ENCODE measurements around the gene THNSL1.

Gene THNSL1

DNA sequence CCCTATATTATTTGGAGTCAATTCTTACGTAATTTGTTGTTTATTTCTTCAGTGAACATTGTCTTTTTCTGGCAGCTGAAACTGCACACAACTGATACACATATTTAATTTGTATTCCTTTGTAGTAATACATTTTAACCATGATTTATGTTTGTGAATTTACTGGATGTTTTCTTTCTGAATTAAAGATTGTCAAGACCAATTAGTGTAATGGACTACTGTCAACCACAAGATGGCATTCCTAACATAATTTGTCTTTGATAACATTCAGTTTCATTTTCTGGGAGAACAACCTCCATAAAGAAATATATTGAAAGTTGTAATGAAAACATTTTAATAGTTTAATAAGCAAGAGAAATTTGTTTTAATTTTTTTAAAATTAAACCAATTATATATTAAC lies 10.1 kb downstream of the THNSL1 start:
- H3K36me3 Mint-ChIP-seq (ENCODE audit: low read depth) = peaks cover 12% of the 10 kb centered on the region

DNA sequence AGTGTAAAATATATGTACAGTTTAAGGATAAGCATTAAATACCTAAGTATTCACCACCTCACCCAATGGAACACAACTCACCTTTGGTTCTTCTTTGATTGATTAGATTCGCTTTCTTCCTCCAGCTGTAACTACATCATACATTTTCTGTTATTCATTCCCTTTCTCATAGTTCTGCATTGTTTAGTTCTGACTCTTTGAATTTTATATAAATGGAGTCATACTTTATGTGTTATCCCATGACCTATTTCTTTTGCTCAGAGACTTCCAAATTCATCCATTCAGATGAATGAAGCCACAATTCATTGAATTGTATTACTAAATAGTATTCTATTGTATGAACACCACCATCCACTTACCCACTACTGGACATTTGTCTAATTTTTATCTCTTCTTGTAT lies 12.3 kb downstream of the THNSL1 start:
- H3K36me3 Mint-ChIP-seq (ENCODE audit: low read depth) = peaks cover 1% of the 10 kb centered on the region
- no peak overlapping the region for H3K27ac Mint-ChIP-seq
- TF ChIP-seq, protein P1, sequence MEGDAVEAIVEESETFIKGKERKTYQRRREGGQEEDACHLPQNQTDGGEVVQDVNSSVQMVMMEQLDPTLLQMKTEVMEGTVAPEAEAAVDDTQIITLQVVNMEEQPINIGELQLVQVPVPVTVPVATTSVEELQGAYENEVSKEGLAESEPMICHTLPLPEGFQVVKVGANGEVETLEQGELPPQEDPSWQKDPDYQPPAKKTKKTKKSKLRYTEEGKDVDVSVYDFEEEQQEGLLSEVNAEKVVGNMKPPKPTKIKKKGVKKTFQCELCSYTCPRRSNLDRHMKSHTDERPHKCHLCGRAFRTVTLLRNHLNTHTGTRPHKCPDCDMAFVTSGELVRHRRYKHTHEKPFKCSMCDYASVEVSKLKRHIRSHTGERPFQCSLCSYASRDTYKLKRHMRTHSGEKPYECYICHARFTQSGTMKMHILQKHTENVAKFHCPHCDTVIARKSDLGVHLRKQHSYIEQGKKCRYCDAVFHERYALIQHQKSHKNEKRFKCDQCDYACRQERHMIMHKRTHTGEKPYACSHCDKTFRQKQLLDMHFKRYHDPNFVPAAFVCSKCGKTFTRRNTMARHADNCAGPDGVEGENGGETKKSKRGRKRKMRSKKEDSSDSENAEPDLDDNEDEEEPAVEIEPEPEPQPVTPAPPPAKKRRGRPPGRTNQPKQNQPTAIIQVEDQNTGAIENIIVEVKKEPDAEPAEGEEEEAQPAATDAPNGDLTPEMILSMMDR (IDR thresholded peaks at IDR 0.05; ENCODE audit: unreplicated experiment in 3 of 3) = no peak
- H3K4me1 Mint-ChIP-seq = no peaks in the 10 kb centered on the region
- H3K4me3 Mint-ChIP-seq = no peak overlapping the region
- H3K9me3 Mint-ChIP-seq = peaks cover 8% of the 10 kb centered on the region
- no peaks in the 10 kb centered on the region for H3K27me3 Mint-ChIP-seq (ENCODE audit: low read depth)

More for the DNA sequence above, 10.1 kb downstream of the THNSL1 start:
- H3K9me3 Mint-ChIP-seq = peaks cover 5% of the 10 kb centered on the region
- TF ChIP-seq, protein P1 (IDR thresholded peaks at IDR 0.05; ENCODE audit: unreplicated experiment in 3 of 3) = peak in 1 of 3 experiments; percentile 7
- no peaks in the 10 kb centered on the region for H3K27me3 Mint-ChIP-seq (ENCODE audit: low read depth)
- H3K27ac Mint-ChIP-seq = no peak overlapping the region
- H3K4me1 Mint-ChIP-seq = no peaks in the 10 kb centered on the region
- no peak overlapping the region for H3K4me3 Mint-ChIP-seq

- Mint-ChIP-seq H3K4me1 (no peaks in the 10 kb centered on the region), H3K27ac (no peak overlapping the region), H3K27me3 (ENCODE audit: low read depth) (no peaks in the 10 kb centered on the region), H3K4me3 (no peak overlapping the region), H3K9me3 (peaks cover 8% of the 10 kb centered on the region), H3K36me3 (ENCODE audit: low read depth) (no peaks in the 10 kb centered on the region)
- TF ChIP-seq, protein P1 (IDR thresholded peaks at IDR 0.05; ENCODE audit: unreplicated experiment in 3 of 3) = no peak
Observed at GRCh38 chr10:25029519-25029918, 13.1 kb downstream of the THNSL1 start.

DNA sequence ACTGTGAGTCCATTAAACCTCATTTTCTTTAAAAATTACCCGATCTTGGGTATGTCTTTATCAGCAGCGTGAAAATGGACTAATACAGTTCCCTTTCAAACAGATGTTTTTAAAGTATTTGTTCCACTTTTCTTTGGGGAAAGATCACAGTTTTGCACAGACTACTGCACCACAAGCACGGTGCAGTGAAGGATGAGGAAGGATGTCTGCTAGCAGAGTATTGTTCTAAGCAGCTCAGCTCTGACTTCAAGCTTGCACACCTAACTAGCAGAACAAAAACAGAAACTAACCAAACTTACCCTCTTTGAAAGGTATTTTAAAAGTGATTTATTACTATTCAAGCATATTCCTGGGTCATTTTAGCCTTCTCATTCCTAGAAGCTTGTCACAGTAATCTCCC lies 20.0 kb downstream of the THNSL1 start:
- Mint-ChIP-seq H3K4me3 (no peak overlapping the region), H3K36me3 (ENCODE audit: low read depth) (no peaks in the 10 kb centered on the region), H3K27me3 (ENCODE audit: low read depth) (no peaks in the 10 kb centered on the region), H3K27ac (no peak overlapping the region), H3K9me3 (peaks cover 3% of the 10 kb centered on the region), H3K4me1 (no peaks in the 10 kb centered on the region)
- TF ChIP-seq, protein P1 (IDR thresholded peaks at IDR 0.05; ENCODE audit: unreplicated experiment in 3 of 3) = no peak

GRCh38 chr10:25038325-25038724 lies 21.9 kb downstream of the THNSL1 start:
- H3K4me1 Mint-ChIP-seq = no peaks in the 10 kb centered on the region
- no peak overlapping the region for H3K4me3 Mint-ChIP-seq
- H3K36me3 Mint-ChIP-seq (ENCODE audit: low read depth) = no peaks in the 10 kb centered on the region
- no peaks in the 10 kb centered on the region for H3K27me3 Mint-ChIP-seq (ENCODE audit: low read depth)
- H3K27ac Mint-ChIP-seq = no peak overlapping the region
- TF ChIP-seq, protein P1 (IDR thresholded peaks at IDR 0.05; ENCODE audit: unreplicated experiment in 3 of 3) = no peak
- no peaks in the 10 kb centered on the region for H3K9me3 Mint-ChIP-seq

- Mint-ChIP-seq H3K9me3 (no peaks in the 10 kb centered on the region), H3K4me3 (no peak overlapping the region), H3K36me3 (ENCODE audit: low read depth) (no peaks in the 10 kb centered on the region), H3K27me3 (ENCODE audit: low read depth) (peaks cover 3% of the 10 kb centered on the region), H3K4me1 (no peaks in the 10 kb centered on the region), H3K27ac (no peak overlapping the region)
- TF ChIP-seq, protein P1 (IDR thresholded peaks at IDR 0.05; ENCODE audit: unreplicated experiment in 3 of 3) = no peak
Observed at GRCh38 chr10:25039531-25039930, 23.1 kb downstream of the THNSL1 start.

Measured in nephron (organoid).